Measurements from ENCODE around the gene RADX.

RADX gene

GRCh38 chrX:106692425-106693065 is 80.8 kb downstream of the RADX start:
- no peaks in the 10 kb centered on the region for H3K4me1 ChIP-seq (ENCODE audit: control insufficient read depth, insufficient read depth, low read length)
- H3K27me3 ChIP-seq (ENCODE audit: control insufficient read depth, insufficient read depth, low read length) = no peaks in the 10 kb centered on the region
- no peaks in the 10 kb centered on the region for H3K36me3 ChIP-seq (ENCODE audit: control insufficient read depth, insufficient read depth, low read length)
- no peak overlapping the region for H3K4me3 ChIP-seq (ENCODE audit: low read depth, low read length)
- H3K9ac ChIP-seq (ENCODE audit: low read depth, low read length) = no peak overlapping the region
- H3K9me3 ChIP-seq (ENCODE audit: control insufficient read depth, insufficient read depth, low read length) = no peaks in the 10 kb centered on the region

GRCh38 chrX:106696502-106696901 is 84.7 kb downstream of the RADX start:
- H3K36me3 ChIP-seq (ENCODE audit: control insufficient read depth, insufficient read depth, low read length) = no peaks in the 10 kb centered on the region
- H3K4me3 ChIP-seq (ENCODE audit: low read depth, low read length) = no peak overlapping the region
- no peaks in the 10 kb centered on the region for H3K9me3 ChIP-seq (ENCODE audit: control insufficient read depth, insufficient read depth, low read length)
- no peaks in the 10 kb centered on the region for H3K4me1 ChIP-seq (ENCODE audit: control insufficient read depth, insufficient read depth, low read length)
- no peak overlapping the region for H3K9ac ChIP-seq (ENCODE audit: low read depth, low read length)
- H3K27me3 ChIP-seq (ENCODE audit: control insufficient read depth, insufficient read depth, low read length) = no peaks in the 10 kb centered on the region

- Histone ChIP-seq H3K36me3 (ENCODE audit: control insufficient read depth, insufficient read depth, low read length) (no peaks in the 10 kb centered on the region), H3K27me3 (ENCODE audit: control insufficient read depth, insufficient read depth, low read length) (no peaks in the 10 kb centered on the region), H3K4me3 (ENCODE audit: low read depth, low read length) (no peak overlapping the region), H3K9me3 (ENCODE audit: control insufficient read depth, insufficient read depth, low read length) (no peaks in the 10 kb centered on the region), H3K9ac (ENCODE audit: low read depth, low read length) (no peak overlapping the region), H3K4me1 (ENCODE audit: control insufficient read depth, insufficient read depth, low read length) (no peaks in the 10 kb centered on the region)
These were observed 86.9 kb downstream of the RADX start for GRCh38 chrX:106698693-106699092.

GRCh38 chrX:106702636-106703035 is 90.9 kb downstream of the RADX start:
- no peaks in the 10 kb centered on the region for H3K9me3 ChIP-seq (ENCODE audit: control insufficient read depth, insufficient read depth, low read length)
- no peak overlapping the region for H3K4me3 ChIP-seq (ENCODE audit: low read depth, low read length)
- H3K36me3 ChIP-seq (ENCODE audit: control insufficient read depth, insufficient read depth, low read length) = no peaks in the 10 kb centered on the region
- H3K9ac ChIP-seq (ENCODE audit: low read depth, low read length) = no peak overlapping the region
- no peaks in the 10 kb centered on the region for H3K27me3 ChIP-seq (ENCODE audit: control insufficient read depth, insufficient read depth, low read length)
- no peaks in the 10 kb centered on the region for H3K4me1 ChIP-seq (ENCODE audit: control insufficient read depth, insufficient read depth, low read length)

- Histone ChIP-seq H3K9me3 (ENCODE audit: control insufficient read depth, insufficient read depth, low read length) (no peaks in the 10 kb centered on the region), H3K4me3 (ENCODE audit: low read depth, low read length) (no peak overlapping the region), H3K36me3 (ENCODE audit: control insufficient read depth, insufficient read depth, low read length) (no peaks in the 10 kb centered on the region), H3K9ac (ENCODE audit: low read depth, low read length) (no peak overlapping the region), H3K27me3 (ENCODE audit: control insufficient read depth, insufficient read depth, low read length) (no peaks in the 10 kb centered on the region), H3K4me1 (ENCODE audit: control insufficient read depth, insufficient read depth, low read length) (no peaks in the 10 kb centered on the region)
These were observed 94.7 kb downstream of the RADX start for GRCh38 chrX:106706466-106706865.

- Histone ChIP-seq H3K4me3 (ENCODE audit: low read depth, low read length) (no peak overlapping the region), H3K9me3 (ENCODE audit: control insufficient read depth, insufficient read depth, low read length) (no peaks in the 10 kb centered on the region), H3K9ac (ENCODE audit: low read depth, low read length) (no peak overlapping the region), H3K36me3 (ENCODE audit: control insufficient read depth, insufficient read depth, low read length) (no peaks in the 10 kb centered on the region), H3K4me1 (ENCODE audit: control insufficient read depth, insufficient read depth, low read length) (no peaks in the 10 kb centered on the region), H3K27me3 (ENCODE audit: control insufficient read depth, insufficient read depth, low read length) (no peaks in the 10 kb centered on the region)
These were observed 96.1 kb downstream of the RADX start for GRCh38 chrX:106707771-106708454.

GRCh38 chrX:106710771-106711170 is 99.0 kb downstream of the RADX start:
- no peak overlapping the region for H3K9ac ChIP-seq (ENCODE audit: low read depth, low read length)
- H3K9me3 ChIP-seq (ENCODE audit: control insufficient read depth, insufficient read depth, low read length) = no peaks in the 10 kb centered on the region
- no peaks in the 10 kb centered on the region for H3K4me1 ChIP-seq (ENCODE audit: control insufficient read depth, insufficient read depth, low read length)
- no peak overlapping the region for H3K4me3 ChIP-seq (ENCODE audit: low read depth, low read length)
- no peaks in the 10 kb centered on the region for H3K27me3 ChIP-seq (ENCODE audit: control insufficient read depth, insufficient read depth, low read length)
- no peaks in the 10 kb centered on the region for H3K36me3 ChIP-seq (ENCODE audit: control insufficient read depth, insufficient read depth, low read length)

GRCh38 chrX:106711375-106711774 is 99.6 kb downstream of the RADX start:
- Histone ChIP-seq H3K36me3 (ENCODE audit: control insufficient read depth, insufficient read depth, low read length) (no peaks in the 10 kb centered on the region), H3K4me3 (ENCODE audit: low read depth, low read length) (no peak overlapping the region), H3K27me3 (ENCODE audit: control insufficient read depth, insufficient read depth, low read length) (no peaks in the 10 kb centered on the region), H3K9me3 (ENCODE audit: control insufficient read depth, insufficient read depth, low read length) (no peaks in the 10 kb centered on the region), H3K9ac (ENCODE audit: low read depth, low read length) (no peak overlapping the region), H3K4me1 (ENCODE audit: control insufficient read depth, insufficient read depth, low read length) (no peaks in the 10 kb centered on the region)

GRCh38 chrX:106716004-106716403 is 104.2 kb downstream of the RADX start:
- Histone ChIP-seq H3K9me3 (ENCODE audit: control insufficient read depth, insufficient read depth, low read length) (no peaks in the 10 kb centered on the region), H3K9ac (ENCODE audit: low read depth, low read length) (no peak overlapping the region), H3K4me3 (ENCODE audit: low read depth, low read length) (no peak overlapping the region), H3K4me1 (ENCODE audit: control insufficient read depth, insufficient read depth, low read length) (no peaks in the 10 kb centered on the region), H3K27me3 (ENCODE audit: control insufficient read depth, insufficient read depth, low read length) (no peaks in the 10 kb centered on the region), H3K36me3 (ENCODE audit: control insufficient read depth, insufficient read depth, low read length) (no peaks in the 10 kb centered on the region)

GRCh38 chrX:106716463-106716862 is 104.7 kb downstream of the RADX start:
- Histone ChIP-seq H3K36me3 (ENCODE audit: control insufficient read depth, insufficient read depth, low read length) (no peaks in the 10 kb centered on the region), H3K9me3 (ENCODE audit: control insufficient read depth, insufficient read depth, low read length) (no peaks in the 10 kb centered on the region), H3K4me1 (ENCODE audit: control insufficient read depth, insufficient read depth, low read length) (no peaks in the 10 kb centered on the region), H3K4me3 (ENCODE audit: low read depth, low read length) (no peak overlapping the region), H3K9ac (ENCODE audit: low read depth, low read length) (no peak overlapping the region), H3K27me3 (ENCODE audit: control insufficient read depth, insufficient read depth, low read length) (no peaks in the 10 kb centered on the region)

- H3K9me3 ChIP-seq (ENCODE audit: control insufficient read depth, insufficient read depth, low read length) = no peaks in the 10 kb centered on the region
- H3K4me1 ChIP-seq (ENCODE audit: control insufficient read depth, insufficient read depth, low read length) = no peaks in the 10 kb centered on the region
- no peaks in the 10 kb centered on the region for H3K36me3 ChIP-seq (ENCODE audit: control insufficient read depth, insufficient read depth, low read length)
- H3K4me3 ChIP-seq (ENCODE audit: low read depth, low read length) = no peak overlapping the region
- no peak overlapping the region for H3K9ac ChIP-seq (ENCODE audit: low read depth, low read length)
- peaks cover 7% of the 10 kb centered on the region for H3K27me3 ChIP-seq (ENCODE audit: control insufficient read depth, insufficient read depth, low read length)
These were observed 106.9 kb downstream of the RADX start for GRCh38 chrX:106718709-106719108.

- Histone ChIP-seq H3K36me3 (ENCODE audit: control insufficient read depth, insufficient read depth, low read length) (no peaks in the 10 kb centered on the region), H3K27me3 (ENCODE audit: control insufficient read depth, insufficient read depth, low read length) (peaks cover 59% of the 10 kb centered on the region), H3K9me3 (ENCODE audit: control insufficient read depth, insufficient read depth, low read length) (no peaks in the 10 kb centered on the region), H3K9ac (ENCODE audit: low read depth, low read length) (no peak overlapping the region), H3K4me1 (ENCODE audit: control insufficient read depth, insufficient read depth, low read length) (peaks cover 5% of the 10 kb centered on the region), H3K4me3 (ENCODE audit: low read depth, low read length) (peak overlapping the region; percentile 85)
These were observed 114.2 kb downstream of the RADX start for GRCh38 chrX:106725931-106726330.

All from iPS-15b (cell line).